ENCODE data around the gene SEC23A.

Gene SEC23A

DNA sequence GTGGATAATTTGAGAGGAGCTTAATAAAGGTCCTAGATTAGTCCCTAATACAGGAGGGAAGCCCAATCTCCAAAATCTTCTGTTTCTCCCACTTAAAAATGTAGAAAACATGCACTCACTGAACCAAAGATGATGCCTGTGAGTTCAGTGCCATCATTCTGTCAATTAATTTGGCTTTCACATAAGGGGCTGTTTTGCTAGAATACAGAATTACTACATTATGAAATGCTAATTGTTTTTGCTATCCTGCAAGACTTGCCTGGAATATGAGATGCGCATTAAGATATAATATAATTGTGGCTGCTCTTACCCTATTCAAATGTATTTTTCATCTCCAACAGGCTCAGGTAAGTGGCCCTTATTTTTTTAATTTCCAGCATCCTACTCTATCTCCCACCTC, 111.7 kb downstream of the SEC23A start:
- no peak for DNase-seq (ENCODE audit: low read depth, low spot score)

DNA sequence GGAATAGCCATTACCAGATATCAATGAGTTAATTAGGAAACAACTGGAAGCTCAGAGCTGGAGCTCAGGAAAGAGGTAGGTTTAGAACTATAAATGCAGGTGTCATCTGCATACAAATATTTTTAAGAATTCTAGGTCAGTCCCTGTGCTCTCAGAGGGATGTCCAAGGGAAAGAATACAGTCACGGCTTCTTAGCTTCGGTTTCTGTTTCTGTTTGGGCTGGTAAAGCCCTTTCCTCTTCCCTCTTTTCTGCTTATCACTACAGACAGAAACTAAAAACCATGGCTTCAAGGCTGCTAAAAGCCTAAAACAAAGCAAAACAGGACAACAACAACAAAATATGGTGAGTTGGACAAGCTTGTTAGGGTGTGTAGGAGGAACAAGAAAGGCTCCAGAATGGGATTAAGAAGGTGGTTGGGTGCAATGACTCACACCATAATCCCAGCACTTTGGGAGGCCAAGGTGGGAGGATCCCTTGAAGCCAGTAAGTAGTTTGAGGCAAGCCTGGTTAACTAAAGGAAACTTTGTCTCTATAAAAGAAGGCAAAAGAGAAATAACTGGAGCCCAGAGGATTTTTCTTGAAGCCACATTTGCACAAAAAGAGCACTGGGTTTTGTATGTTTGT, 113.0 kb downstream of the SEC23A start:
- no peak for DNase-seq (ENCODE audit: low read depth, low spot score)

DNA sequence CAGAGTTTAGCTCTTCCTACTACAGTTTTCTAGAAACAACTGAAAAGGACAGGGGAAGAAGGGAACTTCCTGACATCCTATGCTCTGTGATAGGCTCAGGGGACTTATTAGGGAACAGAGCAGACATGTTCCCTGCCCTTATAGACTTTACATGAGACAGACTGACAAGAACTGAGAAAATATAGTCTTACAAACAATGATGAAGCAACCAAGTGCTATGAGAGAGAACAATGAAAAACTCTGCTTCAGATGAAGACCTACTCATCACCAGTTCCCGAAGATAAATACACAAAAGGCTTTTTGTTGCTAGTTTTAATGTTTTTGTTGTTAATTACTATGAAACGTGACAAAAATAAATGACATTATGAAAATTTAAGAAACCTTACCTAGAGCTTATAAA, 115.3 kb downstream of the SEC23A start:
- no peak for DNase-seq (ENCODE audit: low read depth, low spot score)

DNA sequence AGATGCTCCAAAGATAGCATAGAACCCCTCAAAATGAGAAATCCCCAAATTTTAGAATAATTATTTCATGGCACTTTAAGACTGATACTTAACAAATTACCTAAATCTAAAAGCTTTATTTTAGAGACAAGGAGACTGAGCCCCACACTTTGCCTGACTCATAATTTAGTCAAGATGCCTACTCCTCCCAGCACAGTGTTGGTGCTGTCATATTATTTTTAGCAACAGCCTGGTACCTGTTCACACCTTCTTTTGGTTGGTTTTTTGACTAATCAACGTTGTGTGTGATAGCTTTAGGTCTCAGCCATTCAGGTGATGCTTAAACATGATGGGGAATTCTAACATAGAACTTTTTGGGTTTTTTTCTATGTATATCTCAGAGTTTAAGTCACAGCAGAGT, 120.2 kb downstream of the SEC23A start:
- DNase-seq (ENCODE audit: low read depth, low spot score): no peak

DNA sequence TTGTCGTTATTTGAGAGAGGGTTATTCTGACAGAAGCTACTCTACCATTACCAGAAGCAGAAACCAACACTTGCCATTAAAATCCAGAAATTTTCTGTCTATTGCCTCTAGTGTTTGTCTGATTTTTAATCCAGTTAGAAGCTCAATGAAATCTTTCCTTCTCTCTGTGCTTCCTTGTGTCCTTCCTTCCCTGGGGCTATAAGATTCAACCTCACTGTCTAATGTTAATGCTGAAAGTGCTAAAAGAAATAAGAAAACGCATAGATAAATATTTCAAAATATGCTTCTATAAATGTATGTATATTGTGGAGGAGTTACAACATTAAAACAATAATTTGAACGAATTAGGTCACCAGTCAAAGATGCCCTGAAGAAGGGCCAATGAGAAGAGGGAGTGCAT, 120.8 kb downstream of the SEC23A start:
- DNase-seq (ENCODE audit: low read depth, low spot score): no peak

Measured in astrocyte of the hippocampus (primary cell).